A549 (cell line): Measurements from ENCODE around the gene THOC2. TPM values are rescaled to one million over a fixed set of nuclear protein-coding genes. Genes with fewer than 3 reads are reported as not detected.
A peak's percentile ranks its signal among the peaks of the same experiment; 100 is the strongest.
"Not testable (repeated sequence)": the region's sequence is repeated elsewhere in the genome, so short reads cannot be mapped to it uniquely, and the experiment has no call there.

Source experiments
- ATAC-seq, 2 experiments: fragments of 200-7000 bp in 1 of 2; fragments of >200 bp in 1 of 2; cut with Nextera tagmentation in 1 of 2; cut with Tn5 transposase in 1 of 2; 3 replicates each; pipeline versions ENCODE4 v1.8.0 to v1.9.1; 2018 to 2020; ENCODE audit warnings: mild to moderate bottlenecking in 1 of 2, moderate library complexity in 1 of 2
- CTCF ChIA-PET: fragments of 300-600 bp; sonication (Branson Sonifier 250); formaldehyde crosslinking; extraction: SDS; loops from one replicate; lab custom pipeline; 2021; ENCODE audit warnings: antibody characterized with exemption, inconsistent platforms; lab: Yijun Ruan, JAX
- POLR2A ChIA-PET: fragments of 350-600 bp; formaldehyde crosslinking; extraction: SDS; loops from one replicate; lab custom pipeline; 2021; ENCODE audit warnings: antibody characterized with exemption, inconsistent platforms; lab: Yijun Ruan, JAX
- DNase-seq, 2 experiments: peaks; one replicate each; pipeline versions ENCODE4 v3.0.0 to v3.0.0-alpha.2; 2011 to 2016; ENCODE audit warnings: low read depth in 1 of 2, low spot score in 1 of 2
- FAIRE-seq: peaks from 2 replicates; lab custom pipeline; 2011; peaks lifted over from hg19 to GRCh38; lab: Jason Lieb, UNC
- H3K27ac ChIP-seq, 2 experiments: fragments of >200 bp; sonication (Bioruptor Twin); formaldehyde crosslinking; 3 replicates each; pipeline ENCODE4 v1.5.1; 2016 to 2017
- H3K4me1 ChIP-seq: fragments of >200 bp; sonication (Bioruptor Twin); formaldehyde crosslinking; 3 replicates; pipeline ENCODE4 v1.6.1; 2016
- H3K4me2 ChIP-seq: fragments of >200 bp; sonication (Bioruptor Twin); formaldehyde crosslinking; 3 replicates; pipeline ENCODE4 v1.6.1; 2016
- H3K4me3 ChIP-seq: fragments of >200 bp; sonication (Bioruptor Twin); formaldehyde crosslinking; 3 replicates; pipeline ENCODE4 v1.5.1; 2016
- H3K9me3 ChIP-seq: fragments of >200 bp; sonication (Bioruptor Twin); formaldehyde crosslinking; 3 replicates; pipeline ENCODE4 v1.6.1; 2016
- CHD2 ChIP-seq: fragments of 150-350 bp; IDR thresholded peaks from 2 replicates; pipeline ENCODE4 v1.6.1; 2014; ENCODE audit warnings: low read length; ENCODE audit not compliant: partially characterized antibody
- EHMT2 ChIP-seq: fragments of 200-600 bp; sonication (generic); IDR thresholded peaks from 2 replicates; pipeline ENCODE4 v1.6.1; 2016; ENCODE audit warnings: antibody characterized with exemption, low read depth, mild to moderate bottlenecking, moderate library complexity
- HDAC2 ChIP-seq: fragments of 200-600 bp; sonication (generic); IDR thresholded peaks from 2 replicates; pipeline ENCODE4 v1.6.1; 2016
- HOXB5 ChIP-seq: fragments of 250-450 bp; sonication (Bioruptor Pico); IDR thresholded peaks from 2 replicates; pipeline ENCODE4 v1.5.0; 2020; ENCODE audit warnings: mild to moderate bottlenecking, moderate library complexity
- JUNB ChIP-seq: fragments of >200 bp; sonication (Bioruptor Twin); formaldehyde crosslinking; IDR thresholded peaks from 2 replicates; pipeline ENCODE4 v1.6.1; 2016
- NR3C1 ChIP-seq: fragments of >200 bp; sonication (Bioruptor Twin); formaldehyde crosslinking; IDR thresholded peaks from 3 replicates; pipeline ENCODE4 v1.6.1; 2017
- RNF2 ChIP-seq: fragments of 200-600 bp; sonication (generic); IDR thresholded peaks from 2 replicates; pipeline ENCODE4 v1.6.1; 2016; ENCODE audit warnings: low read depth, mild to moderate bottlenecking, antibody characterized with exemption, moderate library complexity, borderline replicate concordance
- SMC3 ChIP-seq: fragments of >200 bp; sonication (Bioruptor Twin); formaldehyde crosslinking; IDR thresholded peaks from 3 replicates; pipeline ENCODE4 v1.6.1; 2018; ENCODE audit warnings: inconsistent platforms
- SREBF2 ChIP-seq: fragments of 450-650 bp; IDR thresholded peaks from 2 replicates; pipeline ENCODE4 v1.6.1; 2014; ENCODE audit warnings: mild to moderate bottlenecking, moderate library complexity
- TFCP2L1 ChIP-seq: fragments of 250-450 bp; sonication (Bioruptor Pico); IDR thresholded peaks from 2 replicates; pipeline ENCODE4 v1.5.0; 2021; ENCODE audit warnings: mild to moderate bottlenecking
- TP53 ChIP-seq: fragments of 250-450 bp; sonication (Bioruptor Pico); IDR thresholded peaks from 2 replicates; pipeline ENCODE4 v1.5.0; 2021; ENCODE audit warnings: mild to moderate bottlenecking, moderate library complexity
- ZNF302 ChIP-seq: fragments of 250-450 bp; sonication (Bioruptor Pico); IDR thresholded peaks from 2 replicates; pipeline ENCODE4 v1.9.0; 2021; ENCODE audit warnings: inconsistent platforms, mild to moderate bottlenecking, moderate library complexity
- WGBS: methylation state at CpG from one replicate; pipeline ENCODE4 v1.1.6; 2017; ENCODE audit errors: missing lambda C conversion rate; 5-methylcytosine and 5-hydroxymethylcytosine counted together
- polyA plus RNA-seq, 4 experiments: library from polyadenylated mRNA; depleted of rRNA in 3 of 4; stranded (reverse); fragments of >200 nt; fragmentation: RNase III in 1 of 4; extraction: RNeasy Plus Mini Kit Qiagen cat#74134 plus additional on column Dnase treatment in 1 of 4; gene quantifications; 2 replicates in 3 of 4; 3 replicates in 1 of 4; pipeline ENCODE4 v1.2.3, GENCODE V29; 2011 to 2017
- TF ChIP-seq, protein P1 (sequence below): fragments of 200-600 bp; sonication (generic); IDR thresholded peaks from 2 replicates; pipeline ENCODE4 v1.6.1; 2016; ENCODE audit warnings: antibody characterized with exemption, mild to moderate bottlenecking, moderate library complexity
- TF ChIP-seq, protein P2 (sequence below): fragments of >200 bp; sonication (Bioruptor Twin); formaldehyde crosslinking; IDR thresholded peaks from 3 replicates; pipeline ENCODE4 v1.6.1; 2016
- TF ChIP-seq, protein P3 (sequence below): fragments of >200 bp; sonication (Bioruptor Twin); formaldehyde crosslinking; IDR thresholded peaks from 2 replicates; pipeline ENCODE4 v1.6.1; 2016
- TF ChIP-seq, protein P4 (sequence below): fragments of 150-350 bp; IDR thresholded peaks from 2 replicates; pipeline ENCODE4 v1.6.1; 2014; ENCODE audit warnings: low read depth, mild to moderate bottlenecking, low read length

Gene THOC2
- polyA plus RNA-seq, 2 of the 4 experiments (the other 2 are of a cell fraction), result 62.0 to 155 TPM

DNA sequence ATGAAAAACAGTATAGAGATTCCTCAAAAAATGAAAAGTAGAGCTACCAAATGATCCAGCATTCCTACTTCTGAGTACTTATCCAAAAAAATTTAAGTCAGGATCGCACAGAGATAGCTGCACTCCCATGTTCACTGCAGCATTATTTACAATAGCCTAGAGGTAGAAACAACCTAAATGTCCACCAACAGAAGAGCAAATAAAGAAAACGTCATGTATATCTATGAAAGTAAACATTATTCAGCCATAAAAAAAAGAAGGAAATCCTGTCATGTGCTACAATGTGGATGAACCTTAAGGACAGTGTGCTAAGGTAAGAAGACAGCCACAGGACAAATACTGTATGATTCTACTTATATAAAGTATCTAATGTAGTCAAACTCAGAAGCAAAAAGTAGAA, 12.4 kb downstream of the THOC2 start (continued):
- TF ChIP-seq, protein P1, sequence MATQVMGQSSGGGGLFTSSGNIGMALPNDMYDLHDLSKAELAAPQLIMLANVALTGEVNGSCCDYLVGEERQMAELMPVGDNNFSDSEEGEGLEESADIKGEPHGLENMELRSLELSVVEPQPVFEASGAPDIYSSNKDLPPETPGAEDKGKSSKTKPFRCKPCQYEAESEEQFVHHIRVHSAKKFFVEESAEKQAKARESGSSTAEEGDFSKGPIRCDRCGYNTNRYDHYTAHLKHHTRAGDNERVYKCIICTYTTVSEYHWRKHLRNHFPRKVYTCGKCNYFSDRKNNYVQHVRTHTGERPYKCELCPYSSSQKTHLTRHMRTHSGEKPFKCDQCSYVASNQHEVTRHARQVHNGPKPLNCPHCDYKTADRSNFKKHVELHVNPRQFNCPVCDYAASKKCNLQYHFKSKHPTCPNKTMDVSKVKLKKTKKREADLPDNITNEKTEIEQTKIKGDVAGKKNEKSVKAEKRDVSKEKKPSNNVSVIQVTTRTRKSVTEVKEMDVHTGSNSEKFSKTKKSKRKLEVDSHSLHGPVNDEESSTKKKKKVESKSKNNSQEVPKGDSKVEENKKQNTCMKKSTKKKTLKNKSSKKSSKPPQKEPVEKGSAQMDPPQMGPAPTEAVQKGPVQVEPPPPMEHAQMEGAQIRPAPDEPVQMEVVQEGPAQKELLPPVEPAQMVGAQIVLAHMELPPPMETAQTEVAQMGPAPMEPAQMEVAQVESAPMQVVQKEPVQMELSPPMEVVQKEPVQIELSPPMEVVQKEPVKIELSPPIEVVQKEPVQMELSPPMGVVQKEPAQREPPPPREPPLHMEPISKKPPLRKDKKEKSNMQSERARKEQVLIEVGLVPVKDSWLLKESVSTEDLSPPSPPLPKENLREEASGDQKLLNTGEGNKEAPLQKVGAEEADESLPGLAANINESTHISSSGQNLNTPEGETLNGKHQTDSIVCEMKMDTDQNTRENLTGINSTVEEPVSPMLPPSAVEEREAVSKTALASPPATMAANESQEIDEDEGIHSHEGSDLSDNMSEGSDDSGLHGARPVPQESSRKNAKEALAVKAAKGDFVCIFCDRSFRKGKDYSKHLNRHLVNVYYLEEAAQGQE, result no peak
- TF ChIP-seq, protein P2, sequence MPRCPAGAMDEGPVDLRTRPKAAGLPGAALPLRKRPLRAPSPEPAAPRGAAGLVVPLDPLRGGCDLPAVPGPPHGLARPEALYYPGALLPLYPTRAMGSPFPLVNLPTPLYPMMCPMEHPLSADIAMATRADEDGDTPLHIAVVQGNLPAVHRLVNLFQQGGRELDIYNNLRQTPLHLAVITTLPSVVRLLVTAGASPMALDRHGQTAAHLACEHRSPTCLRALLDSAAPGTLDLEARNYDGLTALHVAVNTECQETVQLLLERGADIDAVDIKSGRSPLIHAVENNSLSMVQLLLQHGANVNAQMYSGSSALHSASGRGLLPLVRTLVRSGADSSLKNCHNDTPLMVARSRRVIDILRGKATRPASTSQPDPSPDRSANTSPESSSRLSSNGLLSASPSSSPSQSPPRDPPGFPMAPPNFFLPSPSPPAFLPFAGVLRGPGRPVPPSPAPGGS, result no peak

DNA sequence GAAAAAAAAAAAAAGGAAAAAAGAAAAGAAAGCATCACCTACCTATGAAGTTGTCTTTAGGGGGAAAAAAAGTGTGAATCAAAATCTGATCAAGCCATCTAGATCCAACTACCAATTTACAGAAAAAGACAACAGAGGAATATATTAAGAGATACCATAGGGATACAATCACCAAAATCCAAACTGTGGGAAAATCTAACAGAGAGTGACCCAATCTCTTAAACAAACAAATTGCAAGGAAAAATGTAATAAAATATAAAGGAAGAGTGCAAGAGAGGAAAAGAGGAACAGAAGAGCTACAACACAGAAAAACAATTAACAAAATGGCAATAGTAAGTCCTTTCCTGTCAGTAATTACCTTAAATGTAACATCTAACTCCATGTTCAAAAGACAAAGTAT, 19.0 kb downstream of the THOC2 start:
- Histone ChIP-seq H3K4me3 (no peak overlapping the region), H3K4me1 (peaks cover 23% of the 10 kb centered on the region), H3K9me3 (no peaks in the 10 kb centered on the region), H3K4me2 (peak overlapping the region; percentile 19), H3K27ac (peak overlapping the region; percentile 35 to 60; a peak in 4 of 6 replicates)
- TF ChIP-seq EHMT2 (no peak), CHD2 (no peak), NR3C1 (no peak), HOXB5 (no peak), SREBF2 (no peak), RNF2 (no peak), TP53 (CRISPR knock-in tag) (no peak), TFCP2L1 (CRISPR knock-in tag) (no peak), ZNF302 (CRISPR knock-in tag) (no peak)
- TF ChIP-seq, protein P3, sequence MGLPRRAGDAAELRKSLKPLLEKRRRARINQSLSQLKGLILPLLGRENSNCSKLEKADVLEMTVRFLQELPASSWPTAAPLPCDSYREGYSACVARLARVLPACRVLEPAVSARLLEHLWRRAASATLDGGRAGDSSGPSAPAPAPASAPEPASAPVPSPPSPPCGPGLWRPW, result no peak
- DNase-seq (no peak), FAIRE-seq (peak; percentile 7), ATAC-seq (peak in 1 of 2 experiments; percentile 22; a peak in 2 of 6 replicates)
- POLR2A ChIA-PET, result interaction anchor here (1.5 kb wide), 1 partner anchor 19 kb away, joined by 5 read pairs; the partner anchor contains the start of gene THOC2
- CTCF ChIA-PET, result interaction anchor here (1.1 kb wide), 1 partner anchor 64 kb away, joined by 3 read pairs; no protein-coding TSS in a partner anchor

DNA sequence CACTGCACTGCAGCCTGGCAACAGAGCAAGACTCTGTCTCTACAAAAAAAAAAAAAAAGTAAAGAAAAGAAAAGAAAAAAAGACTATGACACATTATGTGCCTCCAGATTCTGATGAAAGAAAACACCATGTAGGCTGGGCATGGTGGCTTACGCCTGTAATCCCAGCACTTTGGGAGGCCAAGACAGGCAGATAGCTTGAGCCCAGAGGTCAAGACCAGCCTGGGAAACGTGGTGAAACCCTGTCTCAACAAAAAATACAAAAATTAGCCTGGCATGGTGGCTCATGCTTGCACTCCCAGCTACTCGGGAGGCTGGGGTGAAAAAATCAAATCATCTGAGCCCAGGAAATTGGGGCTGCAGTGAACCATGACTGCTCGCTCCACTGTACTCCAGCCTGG, 19.4 kb downstream of the THOC2 start:
- ChIA-PET CTCF (interaction anchor here (1.1 kb wide), 1 partner anchor 64 kb away, joined by 3 read pairs; no protein-coding TSS in a partner anchor), POLR2A (interaction anchor here (1.5 kb wide), 1 partner anchor 19 kb away, joined by 5 read pairs; the partner anchor contains the start of gene THOC2)
- H3K4me3 ChIP-seq, result no peak overlapping the region
- ATAC-seq, result peak in 1 of 2 experiments; percentile 58; a peak in 3 of 6 replicates
- H3K4me2 ChIP-seq, result peak overlapping the region; percentile 19
- TF ChIP-seq SMC3 (no peak), JUNB (no peak), HDAC2 (no peak)
- TF ChIP-seq, protein P4, sequence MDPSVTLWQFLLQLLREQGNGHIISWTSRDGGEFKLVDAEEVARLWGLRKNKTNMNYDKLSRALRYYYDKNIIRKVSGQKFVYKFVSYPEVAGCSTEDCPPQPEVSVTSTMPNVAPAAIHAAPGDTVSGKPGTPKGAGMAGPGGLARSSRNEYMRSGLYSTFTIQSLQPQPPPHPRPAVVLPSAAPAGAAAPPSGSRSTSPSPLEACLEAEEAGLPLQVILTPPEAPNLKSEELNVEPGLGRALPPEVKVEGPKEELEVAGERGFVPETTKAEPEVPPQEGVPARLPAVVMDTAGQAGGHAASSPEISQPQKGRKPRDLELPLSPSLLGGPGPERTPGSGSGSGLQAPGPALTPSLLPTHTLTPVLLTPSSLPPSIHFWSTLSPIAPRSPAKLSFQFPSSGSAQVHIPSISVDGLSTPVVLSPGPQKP, result no peak
- TF ChIP-seq, all 56 proteins: peak for 0
- Histone ChIP-seq H3K27ac (peak overlapping the region; percentile 35 to 60; a peak in 4 of 6 replicates), H3K4me1 (peaks cover 23% of the 10 kb centered on the region), H3K9me3 (no peaks in the 10 kb centered on the region)
- FAIRE-seq, result no peak
- DNase-seq, result no peak
- WGBS, result 65% methylated on average over 4 of the region's 4 CpGs

DNA sequence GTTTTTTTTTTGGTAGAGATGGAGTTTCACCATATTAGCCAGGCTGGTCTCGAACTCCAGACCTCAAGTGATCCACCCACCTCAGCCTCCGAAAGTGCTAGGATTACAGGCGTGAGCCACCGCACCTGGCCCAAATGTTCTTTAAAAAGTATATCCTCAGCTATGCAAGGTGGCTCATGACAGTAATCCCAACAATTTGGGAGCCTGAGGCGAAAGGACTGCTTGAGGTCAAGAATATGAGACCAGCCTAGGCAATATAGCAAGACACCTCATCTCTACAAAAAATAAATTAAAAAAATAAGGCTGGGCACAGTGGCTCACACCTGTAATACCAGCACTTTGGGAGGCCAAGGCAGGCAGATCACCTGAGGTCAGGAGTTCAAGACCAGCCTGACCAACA, 21.7 kb downstream of the THOC2 start:
- DNase-seq, ATAC-seq, H3K9me3 ChIP-seq, POLR2A ChIA-PET, H3K4me3 ChIP-seq, H3K27ac ChIP-seq, H3K4me2 ChIP-seq, FAIRE-seq: not testable (repeated sequence)
- peaks cover 23% of the 10 kb centered on the region for H3K4me1 ChIP-seq
- 94% methylated on average over 5 of the region's 5 CpGs for WGBS
- CTCF ChIA-PET, result interaction anchor here (0.6 to 0.9 kb wide), 2 partner anchors 21 to 28 kb away, joined by 3 to 4 read pairs; partner anchors contain the start of gene THOC2
